HepG2 (cell line): ENCODE measurements around the gene RNF213. TPM values are rescaled to one million over a fixed set of nuclear protein-coding genes. Genes with fewer than 3 reads are reported as not detected.

Experiments
- CREB1 ChIP-seq, 2 experiments: fragments of 450-650 bp in 1 of 2; IDR thresholded peaks; 2 replicates each; pipeline ENCODE4 v1.6.1; 2016 to 2017; ENCODE audit warnings: control low read depth in 1 of 2, mild to moderate bottlenecking in 1 of 2, missing compliant biosample characterization in 1 of 2, missing genetic modification characterization in 1 of 2
- FOXM1 ChIP-seq: sonication (generic); formaldehyde crosslinking; IDR thresholded peaks from 2 replicates; pipeline ENCODE4 v1.5.0; 2020; ENCODE audit warnings: missing genetic modification reagents
- HOXD1 ChIP-seq: sonication (generic); formaldehyde crosslinking; IDR thresholded peaks from 2 replicates; pipeline ENCODE4 v1.5.0; 2020; ENCODE audit warnings: missing genetic modification reagents
- KDM3A ChIP-seq: IDR thresholded peaks from 2 replicates; pipeline ENCODE4 v1.6.1; 2018; ENCODE audit warnings: low read depth, missing compliant biosample characterization
- MEIS1 ChIP-seq: sonication (generic); formaldehyde crosslinking; IDR thresholded peaks from 2 replicates; pipeline ENCODE4 v1.9.0; 2021; ENCODE audit warnings: mild to moderate bottlenecking, missing genetic modification reagents, moderate library complexity, borderline replicate concordance
- NFATC3 ChIP-seq: sonication (generic); formaldehyde crosslinking; IDR thresholded peaks from 2 replicates; pipeline ENCODE4 v1.5.1; 2020; ENCODE audit warnings: mild to moderate bottlenecking, missing genetic modification reagents
- POLR2AphosphoS2 ChIP-seq: IDR thresholded peaks from 2 replicates; pipeline ENCODE4 v1.6.1; 2011; ENCODE audit warnings: low read depth, low read length, improper control_type of control experiment
- SMARCC2 ChIP-seq: fragments of 450-650 bp; IDR thresholded peaks from 2 replicates; pipeline ENCODE4 v1.6.1; 2017; ENCODE audit warnings: antibody characterized with exemption, mild to moderate bottlenecking
- SOX13 ChIP-seq, 3 experiments: fragments of 450-650 bp in 1 of 3; sonication (generic) in 1 of 3; formaldehyde crosslinking in 1 of 3; IDR thresholded peaks in 2 of 3; conservative IDR thresholded peaks in 1 of 3; 2 replicates each; pipeline versions ENCODE4 v1.5.0 to v1.6.1; 2016 to 2020; ENCODE audit warnings: antibody characterized with exemption in 1 of 3, mild to moderate bottlenecking in 1 of 3, missing compliant biosample characterization in 1 of 3, missing genetic modification reagents in 1 of 3, moderate library complexity in 1 of 3
- TBX2 ChIP-seq: sonication (generic); formaldehyde crosslinking; IDR thresholded peaks from 2 replicates; pipeline ENCODE4 v1.5.0; 2020; ENCODE audit warnings: missing genetic modification reagents, mild to moderate bottlenecking, borderline replicate concordance
- XRCC5 ChIP-seq: fragments of 200-400 bp; formaldehyde crosslinking; optimal IDR thresholded peaks from 2 replicates; pipeline ENCODE3; 2017; ENCODE audit warnings: mild to moderate bottlenecking, low read length
- ZBTB42 ChIP-seq: sonication (generic); formaldehyde crosslinking; IDR thresholded peaks from 2 replicates; pipeline ENCODE4 v1.5.0; 2020; ENCODE audit warnings: mild to moderate bottlenecking, missing genetic modification reagents
- ZFYVE20 ChIP-seq: sonication (generic); formaldehyde crosslinking; IDR thresholded peaks from 2 replicates; pipeline ENCODE4 v1.8.0; 2023; ENCODE audit warnings: low read depth, mild to moderate bottlenecking, moderate library complexity, missing genetic modification reagents, borderline replicate concordance
- ZIK1 ChIP-seq: sonication (generic); formaldehyde crosslinking; IDR thresholded peaks from 2 replicates; pipeline ENCODE4 v1.5.0; 2020; ENCODE audit warnings: mild to moderate bottlenecking, low read depth, missing genetic modification reagents, borderline replicate concordance
- ZNF253 ChIP-seq: sonication (generic); formaldehyde crosslinking; IDR thresholded peaks from 2 replicates; pipeline ENCODE4 v1.8.0; 2022; ENCODE audit warnings: mild to moderate bottlenecking, missing genetic modification reagents, borderline replicate concordance
- ZNF30 ChIP-seq: sonication (generic); formaldehyde crosslinking; IDR thresholded peaks from 2 replicates; pipeline ENCODE4 v1.5.0; 2020; ENCODE audit warnings: mild to moderate bottlenecking, missing genetic modification reagents
- ZNF331 ChIP-seq: sonication (generic); formaldehyde crosslinking; IDR thresholded peaks from 2 replicates; pipeline ENCODE4 v1.4.0; 2020; ENCODE audit warnings: missing genetic modification reagents
- ZNF34 ChIP-seq: sonication (generic); formaldehyde crosslinking; IDR thresholded peaks from 2 replicates; pipeline ENCODE4 v1.4.0; 2020; ENCODE audit warnings: mild to moderate bottlenecking, missing genetic modification reagents, borderline replicate concordance
- ZNF501 ChIP-seq: sonication (generic); formaldehyde crosslinking; IDR thresholded peaks from 2 replicates; pipeline ENCODE4 v1.5.1; 2020; ENCODE audit warnings: mild to moderate bottlenecking, moderate library complexity, missing genetic modification reagents
- ZNF567 ChIP-seq: sonication (generic); formaldehyde crosslinking; IDR thresholded peaks from 2 replicates; pipeline ENCODE4 v1.8.1; 2023; ENCODE audit warnings: mild to moderate bottlenecking, missing genetic modification reagents, borderline replicate concordance
- ZNF577 ChIP-seq: sonication (generic); formaldehyde crosslinking; IDR thresholded peaks from 2 replicates; pipeline ENCODE4 v1.4.0; 2020; ENCODE audit warnings: mild to moderate bottlenecking, low read depth, missing genetic modification reagents, borderline replicate concordance
- ZNF766 ChIP-seq: sonication (generic); formaldehyde crosslinking; IDR thresholded peaks from 2 replicates; pipeline ENCODE4 v1.5.0; 2020; ENCODE audit warnings: missing genetic modification reagents, borderline replicate concordance
- ZNF792 ChIP-seq: IDR thresholded peaks from 2 replicates; pipeline ENCODE4 v1.6.1; 2016
- polyA plus RNA-seq, 8 experiments: library from polyadenylated mRNA; depleted of rRNA in 3 of 8; stranded (reverse) in 7 of 8; unstranded in 1 of 8; fragments of >200 nt; fragmentation: Illumina TruSeq in 4 of 8; extraction: Trizol in 4 of 8; gene quantifications; 2 replicates each; pipeline versions ENCODE4 v1.2.1 to v1.2.3, GENCODE V29; 2011 to 2016; ENCODE audit warnings: low read depth in 4 of 8, missing spikeins in 1 of 8, mixed read lengths in 1 of 8; ENCODE audit not compliant: insufficient read depth in 1 of 8
- total RNA-seq, 5 experiments: library from RNA; depleted of rRNA; stranded (reverse); fragments of >200 nt; fragmentation: Illumina TruSeq; extraction: Trizol; gene quantifications; 2 replicates each; pipeline ENCODE4 v1.2.3, GENCODE V29; 2016; ENCODE audit warnings: low read depth in 1 of 5
- TF ChIP-seq, protein P1 (sequence below): sonication (generic); formaldehyde crosslinking; IDR thresholded peaks from 2 replicates; pipeline ENCODE4 v1.8.1; 2022; ENCODE audit warnings: mild to moderate bottlenecking, missing genetic modification reagents
- TF ChIP-seq, protein P2 (sequence below): sonication (generic); formaldehyde crosslinking; IDR thresholded peaks from 2 replicates; pipeline ENCODE4 v1.9.0; 2022; ENCODE audit warnings: low read depth, missing genetic modification reagents

RNF213 gene
- total and polyA plus RNA-seq, 2 of the 13 experiments (the other 11 are each of a cell fraction or from before 2014, with no cell fraction given) = 38.6 to 38.7 TPM

DNA sequence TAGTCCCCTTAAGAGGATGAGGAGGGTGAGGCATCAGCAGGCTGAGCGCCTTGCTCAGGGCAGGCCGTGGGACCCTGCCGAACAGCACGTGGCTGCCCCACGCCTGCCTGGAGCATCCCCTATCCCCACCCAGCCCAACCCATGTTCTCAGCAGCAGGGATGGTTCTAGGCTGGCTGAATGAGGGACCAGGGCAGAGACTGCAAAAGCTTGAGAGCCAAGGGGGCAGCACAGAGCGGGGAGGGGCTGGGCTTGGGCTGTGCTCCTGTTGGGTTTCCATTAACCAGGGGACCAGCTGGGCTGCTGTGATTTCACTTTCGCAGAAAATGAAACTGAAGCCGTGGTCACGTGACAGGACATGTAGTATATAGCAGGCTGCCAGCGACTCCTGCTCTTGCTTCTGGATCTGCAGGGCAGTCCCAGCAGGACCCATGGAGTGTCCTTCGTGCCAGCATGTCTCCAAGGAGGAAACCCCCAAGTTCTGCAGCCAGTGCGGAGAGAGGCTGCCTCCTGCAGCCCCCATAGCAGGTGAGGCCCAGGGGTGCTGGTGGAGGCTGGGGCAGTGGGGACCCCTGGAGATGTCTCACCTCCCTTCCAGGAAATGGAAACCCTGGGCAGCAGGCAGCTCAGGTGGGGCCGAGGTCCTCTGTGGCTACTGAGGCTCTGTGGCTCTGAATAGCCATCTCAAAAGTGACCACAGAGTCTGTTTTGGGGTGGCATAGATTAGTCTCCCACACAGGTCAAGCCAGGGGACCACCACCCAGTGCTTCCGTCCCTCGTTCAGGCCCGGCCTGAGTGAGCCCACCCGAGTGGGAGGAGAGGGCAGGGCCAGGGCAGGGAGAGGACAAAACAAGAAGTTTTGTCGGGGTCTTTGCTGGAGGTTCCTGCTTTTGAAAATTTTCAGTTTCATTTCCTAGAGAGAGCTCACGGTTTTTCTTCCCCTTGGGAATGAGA, 2.9 kb downstream of the RNF213 start (continued):
- TF ChIP-seq, protein P1, sequence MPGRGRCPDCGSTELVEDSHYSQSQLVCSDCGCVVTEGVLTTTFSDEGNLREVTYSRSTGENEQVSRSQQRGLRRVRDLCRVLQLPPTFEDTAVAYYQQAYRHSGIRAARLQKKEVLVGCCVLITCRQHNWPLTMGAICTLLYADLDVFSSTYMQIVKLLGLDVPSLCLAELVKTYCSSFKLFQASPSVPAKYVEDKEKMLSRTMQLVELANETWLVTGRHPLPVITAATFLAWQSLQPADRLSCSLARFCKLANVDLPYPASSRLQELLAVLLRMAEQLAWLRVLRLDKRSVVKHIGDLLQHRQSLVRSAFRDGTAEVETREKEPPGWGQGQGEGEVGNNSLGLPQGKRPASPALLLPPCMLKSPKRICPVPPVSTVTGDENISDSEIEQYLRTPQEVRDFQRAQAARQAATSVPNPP (CRISPR knock-in tag) = peak; percentile 46; the same call in 1 of the 2 replicates
- TF ChIP-seq TBX2 (CRISPR knock-in tag) (peak; percentile 56; the same call in 1 of the 2 replicates), ZNF792 (peak; percentile 87), ZNF577 (no peak), SOX13 (IDR thresholded peaks at IDR 0.05) (no peak), SOX13 (CRISPR knock-in tag; conservative IDR thresholded peaks at IDR 0.05 in 1 of 2, IDR thresholded peaks at IDR 0.05 in 1 of 2) (peak in 1 of 2 experiments; percentile 55; a peak in 2 of 4 replicates), POLR2AphosphoS2 (no peak), SMARCC2 (no peak), MEIS1 (CRISPR knock-in tag) (no peak), XRCC5 (peak; percentile 86), ZNF30 (CRISPR knock-in tag) (no peak), HOXD1 (CRISPR knock-in tag) (no peak), KDM3A (no peak), ZNF501 (CRISPR knock-in tag) (peak; percentile 79; the same call in 1 of the 2 replicates), ZNF766 (peak; percentile 84; the same call in 1 of the 2 replicates), FOXM1 (CRISPR knock-in tag) (no peak), ZNF331 (CRISPR knock-in tag) (peak; percentile 88), NFATC3 (CRISPR knock-in tag) (no peak), ZNF253 (CRISPR knock-in tag) (no peak), ZBTB42 (CRISPR knock-in tag) (peak; percentile 62; the same call in 1 of the 2 replicates), CREB1 (IDR thresholded peaks at IDR 0.05) (0 out of 2 replicates have a peak, but pooled peaks have one; percentile 17), CREB1 (CRISPR knock-in tag; IDR thresholded peaks at IDR 0.05) (no peak), ZIK1 (CRISPR knock-in tag) (peak; percentile 52; the same call in 1 of the 2 replicates), ZFYVE20 (CRISPR knock-in tag) (no peak), ZNF567 (CRISPR knock-in tag) (no peak), ZNF34 (0 out of 2 replicates have a peak, but pooled peaks have one; percentile 17)
- TF ChIP-seq, protein P2, sequence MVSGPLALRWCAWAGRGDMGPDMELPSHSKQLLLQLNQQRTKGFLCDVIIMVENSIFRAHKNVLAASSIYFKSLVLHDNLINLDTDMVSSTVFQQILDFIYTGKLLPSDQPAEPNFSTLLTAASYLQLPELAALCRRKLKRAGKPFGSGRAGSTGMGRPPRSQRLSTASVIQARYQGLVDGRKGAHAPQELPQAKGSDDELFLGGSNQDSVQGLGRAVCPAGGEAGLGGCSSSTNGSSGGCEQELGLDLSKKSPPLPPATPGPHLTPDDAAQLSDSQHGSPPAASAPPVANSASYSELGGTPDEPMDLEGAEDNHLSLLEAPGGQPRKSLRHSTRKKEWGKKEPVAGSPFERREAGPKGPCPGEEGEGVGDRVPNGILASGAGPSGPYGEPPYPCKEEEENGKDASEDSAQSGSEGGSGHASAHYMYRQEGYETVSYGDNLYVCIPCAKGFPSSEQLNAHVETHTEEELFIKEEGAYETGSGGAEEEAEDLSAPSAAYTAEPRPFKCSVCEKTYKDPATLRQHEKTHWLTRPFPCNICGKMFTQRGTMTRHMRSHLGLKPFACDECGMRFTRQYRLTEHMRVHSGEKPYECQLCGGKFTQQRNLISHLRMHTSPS = peak; percentile 51; the same call in 1 of the 2 replicates
